Suprapubic skin (tissue), 4 donors: ENCODE results near the gene MAP2K7.

ENCODE experiments used
- CTCF ChIP-seq, 2 donors: fragments of 200-600 bp in 1 of 2; fragments of 450-650 bp in 1 of 2; sonication (generic) in 1 of 2; IDR thresholded peaks; one replicate each; pipeline ENCODE4 v1.5.1; 2016 to 2019; ENCODE audit warnings: antibody characterized with exemption in 2 of 2, mild to moderate bottlenecking in 1 of 2, moderate library complexity in 1 of 2
- POLR2A ChIP-seq, 2 donors: fragments of 450-650 bp; IDR thresholded peaks; one replicate each; pipeline ENCODE4 v1.6.1; 2017; ENCODE audit warnings: antibody characterized with exemption in 2 of 2, mild to moderate bottlenecking in 2 of 2, moderate library complexity in 2 of 2
- POLR2AphosphoS5 ChIP-seq, 3 donors: sonication (generic); formaldehyde crosslinking; IDR thresholded peaks; one replicate each; pipeline ENCODE4 v1.6.1; 2017; ENCODE audit warnings: antibody characterized with exemption in 3 of 3

GRCh38 chr19:7924241-7924640, 20.6 kb downstream of the MAP2K7 start:
- TF ChIP-seq CTCF (IDR thresholded peaks at IDR 0.05) = no peak
- no peak for TF ChIP-seq POLR2AphosphoS5 (IDR thresholded peaks at IDR 0.05)
- no peak for TF ChIP-seq POLR2A (IDR thresholded peaks at IDR 0.05)
